HG03060 (cell line): Measurements from ENCODE around the gene IFT88.

Experiments used
- ATAC-seq: cut with Tn5 transposase; IDR thresholded peaks from one replicate; pipeline ENCODE4 v1.9.1; 2021; ENCODE audit warnings: low read depth, moderate number of reproducible peaks; ENCODE audit not compliant: unreplicated experiment

IFT88 gene

DNA sequence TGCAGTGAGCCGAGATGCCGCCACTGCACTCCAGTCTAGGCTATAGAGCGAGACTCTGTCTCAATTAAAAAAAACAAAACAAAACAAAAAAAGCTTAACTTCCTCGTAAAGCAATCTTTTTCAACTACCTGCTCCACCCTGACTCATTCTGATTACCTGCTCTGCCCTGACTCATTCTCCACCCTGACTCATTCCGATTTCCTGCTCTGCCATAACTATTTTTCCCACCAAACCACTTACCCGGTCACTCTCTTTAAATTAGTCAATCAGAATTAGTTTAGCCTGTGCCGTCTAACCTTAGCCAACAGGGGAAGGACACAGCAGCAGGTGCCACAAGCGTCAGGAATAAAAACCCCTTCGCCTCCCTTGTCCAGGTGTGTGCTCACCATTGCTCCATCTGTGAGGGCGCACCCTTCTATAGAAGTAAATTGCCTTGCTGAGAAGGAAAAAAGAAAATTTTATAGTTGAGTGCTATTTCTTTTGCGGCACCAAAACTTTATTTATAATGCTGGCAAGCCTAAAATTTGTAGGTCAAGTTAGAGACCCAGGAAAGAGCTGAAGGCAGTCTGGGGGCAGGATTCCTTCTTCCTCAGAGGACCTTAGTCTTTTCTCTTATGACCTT, 1.7 kb upstream of the IFT88 start:
- ATAC-seq: no peak

DNA sequence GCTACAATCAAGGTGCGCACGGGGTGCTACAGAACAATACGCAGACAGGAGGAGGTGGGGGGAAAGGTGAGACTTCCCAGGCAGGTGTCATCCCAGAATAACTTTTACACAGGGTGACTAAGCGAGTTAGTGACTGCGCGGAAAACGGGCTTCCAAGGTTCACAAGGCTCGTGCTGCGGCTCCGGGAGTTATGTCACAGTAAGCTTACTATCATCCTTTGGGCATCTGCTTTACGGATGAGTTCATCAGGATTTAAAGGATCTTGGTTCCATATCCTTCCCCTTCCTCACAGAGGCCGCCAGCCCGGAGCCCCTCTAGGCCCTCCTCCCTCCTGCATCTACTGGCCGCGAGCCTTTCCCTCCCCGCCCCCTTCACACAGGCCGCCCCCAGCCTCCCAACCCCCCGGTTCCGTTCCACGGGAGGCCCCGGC, 474 bp upstream of the IFT88 start:
- no peak for ATAC-seq

GRCh38 chr13:20567881-20568528, 1.0 kb downstream of the IFT88 start:
- no peak for ATAC-seq

DNA sequence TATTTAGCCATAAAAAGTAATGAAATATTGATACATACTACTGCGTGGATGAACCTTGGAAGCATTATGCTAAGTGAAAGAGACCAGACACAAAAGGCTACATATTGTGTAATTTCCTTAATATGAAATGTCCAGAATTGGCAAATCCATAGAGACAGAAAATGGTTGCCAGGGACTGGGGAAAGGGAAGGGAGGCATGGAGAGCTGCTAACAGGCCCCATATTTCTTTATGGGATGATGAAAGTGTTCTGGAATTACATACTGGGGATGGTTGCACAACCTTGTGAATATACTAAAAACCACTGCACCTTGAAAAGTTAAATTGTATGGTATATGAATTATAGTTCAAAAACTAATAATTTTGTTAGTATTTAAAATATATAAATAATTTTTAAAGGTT, 3.6 kb downstream of the IFT88 start:
- no peak for ATAC-seq

DNA sequence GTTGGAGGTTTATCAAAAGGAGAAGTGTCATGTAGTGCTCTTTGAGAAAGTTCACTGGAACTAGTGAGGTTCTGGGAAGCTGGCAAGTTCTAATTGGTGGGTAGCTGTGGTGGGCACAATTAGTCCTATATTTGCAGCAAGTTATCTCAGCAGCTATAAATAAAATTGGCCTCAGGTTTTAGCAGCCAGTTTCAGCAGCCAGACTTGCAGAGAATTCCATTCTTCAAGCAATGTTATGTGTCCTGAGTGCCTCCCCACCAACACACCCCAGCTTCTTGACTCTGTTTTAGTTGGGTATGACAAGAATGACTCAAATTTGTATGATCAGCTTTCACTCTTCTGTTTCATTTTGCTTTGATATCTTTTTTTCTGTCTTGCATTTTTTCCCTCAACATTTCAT, 4.7 kb downstream of the IFT88 start:
- no peak for ATAC-seq

GRCh38 chr13:20573186-20573585, 6.2 kb downstream of the IFT88 start:
- no peak for ATAC-seq

GRCh38 chr13:20573636-20574035, 6.7 kb downstream of the IFT88 start:
- no peak for ATAC-seq

GRCh38 chr13:20579191-20579590, 12.2 kb downstream of the IFT88 start:
- no peak for ATAC-seq

DNA sequence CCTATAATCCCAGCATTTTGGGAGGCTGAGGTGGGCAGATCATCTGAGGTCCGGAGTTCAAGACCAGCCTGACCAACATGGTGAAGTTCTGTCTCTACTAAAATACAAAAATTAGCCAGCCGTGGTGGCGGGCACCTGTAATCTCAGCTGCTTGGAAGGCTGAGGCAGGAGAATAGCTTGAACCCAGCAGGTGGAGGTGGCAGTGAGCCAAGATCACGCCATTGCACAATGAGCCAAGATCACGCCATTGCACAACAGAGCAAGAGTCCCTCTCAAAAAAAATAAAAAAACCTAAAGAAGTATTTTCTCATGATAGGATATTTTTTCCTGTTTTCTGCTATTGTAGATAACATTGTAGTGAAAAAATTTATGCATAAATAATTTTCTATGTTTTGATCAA, 13.3 kb downstream of the IFT88 start:
- ATAC-seq: no peak

GRCh38 chr13:20582026-20582425, 15.1 kb downstream of the IFT88 start:
- no peak for ATAC-seq

DNA sequence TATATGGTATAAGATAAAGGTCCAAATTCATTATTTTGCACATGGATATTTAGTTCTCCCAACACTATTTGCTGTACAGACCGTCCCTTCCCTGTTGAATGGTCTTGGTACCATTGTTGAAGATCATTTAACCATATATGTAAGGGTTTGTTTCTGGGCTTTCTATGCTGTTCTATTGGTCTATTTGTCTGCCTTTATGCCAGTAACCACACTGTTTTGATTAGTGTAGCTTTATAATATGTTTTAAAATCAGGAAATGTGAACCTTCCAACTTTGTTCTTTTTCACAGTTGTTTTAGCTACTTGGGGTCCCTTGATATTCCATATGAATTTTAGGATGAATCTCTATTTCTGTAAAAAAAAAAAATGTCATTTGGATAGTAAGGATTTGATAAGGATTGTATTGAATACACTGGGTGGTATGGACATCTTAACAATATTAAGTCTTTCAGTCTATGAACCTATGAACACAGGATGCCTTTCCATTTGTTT, 16.9 kb downstream of the IFT88 start:
- ATAC-seq: no peak

DNA sequence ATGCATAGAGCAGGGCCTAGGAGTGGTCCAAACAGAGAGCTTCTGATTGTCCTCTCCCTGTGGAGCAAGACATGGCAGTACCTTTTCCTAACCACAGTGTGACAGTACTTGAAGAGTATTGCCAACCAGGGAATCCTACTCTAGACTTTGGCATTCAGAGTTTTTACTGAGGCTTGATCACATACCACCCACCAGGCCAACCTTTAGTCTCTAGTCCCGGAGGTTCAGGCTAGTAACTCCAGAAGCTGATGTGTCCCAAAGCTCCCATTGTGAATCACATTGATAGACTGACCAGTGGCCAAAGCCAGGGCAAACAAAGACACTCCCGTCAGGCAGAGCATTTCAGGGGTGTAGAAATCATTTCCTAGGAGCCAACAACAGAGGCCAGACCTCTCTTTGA, 18.4 kb downstream of the IFT88 start:
- ATAC-seq: no peak

GRCh38 chr13:20588529-20589110, 21.7 kb downstream of the IFT88 start:
- no peak for ATAC-seq

GRCh38 chr13:20590561-20590960, 23.6 kb downstream of the IFT88 start:
- no peak for ATAC-seq

- no peak for ATAC-seq
These were observed 25.6 kb downstream of the IFT88 start for GRCh38 chr13:20592606-20593005.

DNA sequence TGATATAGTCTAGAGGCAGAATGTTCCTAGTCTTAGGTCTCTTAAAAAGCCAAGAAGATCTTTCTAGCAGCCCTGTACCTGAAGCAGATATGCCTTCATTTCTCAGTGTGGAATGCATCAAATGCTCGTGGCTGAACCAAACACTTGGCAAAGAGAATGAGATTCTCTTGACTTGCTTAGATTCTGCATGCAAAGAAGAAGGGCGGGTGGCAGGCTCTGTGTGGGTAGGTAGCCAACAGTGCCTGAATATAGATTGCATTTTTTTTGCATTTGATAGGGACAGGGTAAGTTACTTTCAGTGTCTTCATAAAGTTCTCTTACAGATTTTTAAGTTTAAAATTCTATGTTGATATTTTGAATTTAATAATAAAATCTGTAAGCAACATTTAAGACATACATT, 27.3 kb downstream of the IFT88 start:
- no peak for ATAC-seq

DNA sequence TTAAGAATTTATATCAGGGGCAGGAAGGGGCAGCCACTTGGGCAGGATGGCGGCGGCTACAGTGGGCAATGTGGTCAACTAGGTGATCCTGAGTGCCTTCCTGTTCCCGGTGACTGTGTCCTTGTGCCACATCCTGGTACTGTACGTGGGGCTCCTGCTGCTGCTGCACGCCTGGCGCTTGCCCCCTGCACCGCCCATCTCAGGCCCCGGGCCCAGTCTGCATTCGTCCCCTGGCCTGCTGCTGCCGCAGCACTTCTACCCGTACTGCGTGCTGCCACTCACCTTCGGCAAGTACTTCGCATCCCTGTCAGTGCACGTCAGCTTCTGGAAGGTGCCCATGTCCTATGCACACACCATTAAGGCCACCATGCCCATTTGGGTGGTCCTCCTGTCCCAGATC, 40.1 kb downstream of the IFT88 start:
- ATAC-seq: no peak

DNA sequence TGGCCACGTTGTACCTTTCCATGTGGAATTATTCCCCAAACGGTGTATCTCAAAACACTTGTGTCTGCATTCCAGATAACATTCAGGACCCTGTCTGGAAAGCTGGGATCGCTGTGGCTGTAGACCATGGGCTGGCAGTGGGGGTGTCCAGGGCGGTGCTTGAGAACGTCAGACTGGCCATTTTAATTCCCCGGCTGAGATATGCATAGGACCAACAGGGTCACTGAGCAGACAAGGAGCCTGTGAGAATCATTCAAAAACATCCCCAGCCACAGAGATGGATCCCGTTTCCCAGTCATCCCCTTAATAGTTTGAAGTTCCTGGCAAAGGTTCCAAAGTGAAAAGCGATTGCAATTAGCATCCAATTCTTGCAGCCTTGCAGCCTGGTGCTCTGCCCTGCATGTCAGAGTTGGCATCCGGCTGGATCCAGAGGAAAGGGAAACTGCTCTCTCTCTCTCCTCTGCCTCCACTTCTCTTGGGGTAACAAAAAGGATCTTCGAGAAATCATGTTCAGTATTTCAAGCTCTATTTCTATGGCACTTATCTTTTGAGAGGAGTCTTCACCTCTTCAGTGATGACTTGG, 41.6 kb downstream of the IFT88 start:
- no peak for ATAC-seq

DNA sequence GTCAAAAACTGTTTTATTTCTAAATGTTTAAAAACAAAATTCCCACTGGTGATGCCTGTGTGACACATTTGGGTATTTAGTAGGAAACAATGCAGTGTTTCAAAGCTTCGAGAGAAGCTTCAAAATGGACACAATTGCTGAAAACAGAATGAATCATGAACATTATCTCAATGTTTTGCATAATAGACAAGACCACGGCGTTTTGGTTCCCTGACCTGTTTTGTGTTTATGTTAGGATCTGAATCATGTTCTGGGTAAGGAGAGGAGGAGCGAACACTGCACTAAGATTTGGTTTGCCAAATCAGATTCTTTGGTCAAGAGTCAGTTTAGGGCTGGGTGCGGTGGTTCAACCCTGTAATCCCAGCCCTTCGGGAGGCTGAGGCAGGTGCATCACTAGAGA, 42.2 kb downstream of the IFT88 start:
- ATAC-seq: no peak

GRCh38 chr13:20610006-20610405, 43.0 kb downstream of the IFT88 start:
- ATAC-seq: no peak

- no peak for ATAC-seq
These were observed 49.3 kb downstream of the IFT88 start for GRCh38 chr13:20616059-20616797.
